AG09309 (cell line): Measurements from ENCODE around the gene ZNF473.

ENCODE experiments used
- DNase-seq: peaks from one replicate; pipeline ENCODE4 v3.0.0-alpha.2; 2010; ENCODE audit warnings: low read depth
- H3K4me3 ChIP-seq: 2 replicates; pipeline ENCODE4 v1.5.1; 2011; ENCODE audit warnings: mild to moderate bottlenecking, low read depth, low read length, moderate library complexity; ENCODE audit not compliant: control insufficient read depth
- CTCF ChIP-seq: IDR thresholded peaks from 2 replicates; pipeline ENCODE4 v1.5.1; 2011; ENCODE audit warnings: mild to moderate bottlenecking, low read depth, low read length, inconsistent platforms; ENCODE audit not compliant: insufficient read depth, control insufficient read depth; ENCODE audit errors: missing control alignments

The ZNF473 gene

GRCh38 chr19:50003254-50003788, 22.5 kb upstream of the ZNF473 start:
- no peak for DNase-seq
- TF ChIP-seq CTCF = no peak
- no peak overlapping the region for H3K4me3 ChIP-seq

GRCh38 chr19:50003810-50004419, 21.9 kb upstream of the ZNF473 start:
- DNase-seq = peak; percentile 92
- H3K4me3 ChIP-seq = no peak overlapping the region; the same call in 1 of the 2 replicates
- no peak for TF ChIP-seq CTCF

GRCh38 chr19:50005428-50005827, 20.4 kb upstream of the ZNF473 start:
- no peak overlapping the region for H3K4me3 ChIP-seq
- no peak for DNase-seq
- no peak for TF ChIP-seq CTCF

- DNase-seq = no peak
- TF ChIP-seq CTCF = no peak
- H3K4me3 ChIP-seq = no peak overlapping the region
These were observed 18.6 kb upstream of the ZNF473 start for GRCh38 chr19:50007170-50007569.

GRCh38 chr19:50007947-50008346, 17.9 kb upstream of the ZNF473 start:
- TF ChIP-seq CTCF = no peak
- no peak overlapping the region for H3K4me3 ChIP-seq
- no peak for DNase-seq

GRCh38 chr19:50008532-50008931, 17.3 kb upstream of the ZNF473 start:
- no peak for TF ChIP-seq CTCF
- DNase-seq = no peak
- no peak overlapping the region for H3K4me3 ChIP-seq
